Neural progenitor cell (in vitro differentiated cells): Measurements from ENCODE around the gene SUMO2. TPM values are rescaled to one million over a fixed set of nuclear protein-coding genes. Genes with fewer than 3 reads are reported as not detected.

ENCODE experiments used
- DNase-seq: peaks from one replicate; pipeline ENCODE4 v3.0.0-alpha.2; 2016; ENCODE audit warnings: low spot score
- H2AFZ ChIP-seq: fragments of 200-600 bp; sonication (generic); replicated peaks from 2 replicates; pipeline ENCODE4 v1.6.1; 2016; ENCODE audit warnings: antibody characterized with exemption
- H3F3A ChIP-seq: fragments of 200-600 bp; sonication (generic); 2 replicates; pipeline ENCODE4 v1.6.1; 2016; ENCODE audit warnings: antibody characterized with exemption, low read depth
- H3K27ac ChIP-seq: fragments of 200-600 bp; sonication (generic); 2 replicates; pipeline ENCODE4 v1.5.1; 2016; ENCODE audit warnings: mild to moderate bottlenecking
- H3K27me3 ChIP-seq: fragments of 200-600 bp; sonication (generic); 2 replicates; pipeline ENCODE4 v1.6.1; 2016; ENCODE audit warnings: mild to moderate bottlenecking, moderate library complexity
- H3K36me3 ChIP-seq: fragments of 200-600 bp; sonication (generic); 2 replicates; pipeline ENCODE4 v1.5.1; 2016
- H3K4me1 ChIP-seq: fragments of 200-600 bp; sonication (generic); 2 replicates; pipeline ENCODE4 v1.6.1; 2016; ENCODE audit warnings: mixed run types
- H3K4me2 ChIP-seq: fragments of 200-600 bp; sonication (generic); 2 replicates; pipeline ENCODE4 v1.6.1; 2016
- H3K4me3 ChIP-seq: fragments of 200-600 bp; sonication (generic); 2 replicates; pipeline ENCODE4 v1.5.1; 2016
- H3K79me2 ChIP-seq: fragments of 200-600 bp; sonication (generic); 2 replicates; pipeline ENCODE4 v1.6.1; 2016; ENCODE audit warnings: low read depth
- H3K9ac ChIP-seq: fragments of 200-600 bp; sonication (generic); 2 replicates; pipeline ENCODE4 v1.6.1; 2016
- H3K9me3 ChIP-seq: fragments of 200-600 bp; sonication (generic); 2 replicates; pipeline ENCODE4 v1.5.1; 2016; ENCODE audit warnings: low read depth
- H4K20me1 ChIP-seq: fragments of 200-600 bp; sonication (generic); 2 replicates; pipeline ENCODE4 v1.6.1; 2016; ENCODE audit warnings: low read depth
- H3K27ac Mint-ChIP-seq: 3 replicates; pipeline ENCODE4 v1.8.0; 2021; ENCODE audit warnings: mixed read lengths
- H3K27me3 Mint-ChIP-seq: 2 replicates; pipeline ENCODE4 v1.8.0; 2022; ENCODE audit warnings: low read depth, mild to moderate bottlenecking, inconsistent platforms, moderate library complexity, mixed read lengths; ENCODE audit not compliant: insufficient read depth
- H3K36me3 Mint-ChIP-seq: 3 replicates; pipeline ENCODE4 v1.8.0; 2021; ENCODE audit warnings: mixed read lengths
- H3K4me1 Mint-ChIP-seq: 3 replicates; pipeline ENCODE4 v1.8.0; 2021; ENCODE audit warnings: mixed read lengths
- H3K4me3 Mint-ChIP-seq: 3 replicates; pipeline ENCODE4 v1.8.0; 2021; ENCODE audit warnings: mild to moderate bottlenecking, moderate library complexity, mixed read lengths
- H3K9me3 Mint-ChIP-seq: 3 replicates; pipeline ENCODE4 v1.8.0; 2020; ENCODE audit warnings: mixed read lengths
- CTCF ChIP-seq: fragments of 200-600 bp; sonication (generic); IDR thresholded peaks from 2 replicates; pipeline ENCODE4 v1.5.1; 2017; ENCODE audit warnings: antibody characterized with exemption, mild to moderate bottlenecking
- EZH2 ChIP-seq: fragments of 200-600 bp; sonication (generic); IDR thresholded peaks from 2 replicates; pipeline ENCODE4 v1.6.1; 2017; ENCODE audit warnings: antibody characterized with exemption, mild to moderate bottlenecking, moderate library complexity
- EZH2phosphoT487 ChIP-seq: fragments of 200-600 bp; sonication (generic); IDR thresholded peaks from 2 replicates; pipeline ENCODE4 v1.6.1; 2017; ENCODE audit warnings: antibody characterized with exemption
- total RNA-seq: library from RNA; depleted of rRNA; stranded (reverse); fragments of >200 nt; gene quantifications from 2 replicates; pipeline ENCODE4 v1.2.3, GENCODE V29; 2015; ENCODE audit warnings: low replicate concordance

The SUMO2 gene
- total RNA-seq, 1 donor from 2014 or later, result 372 TPM

- Histone ChIP-seq H3K4me3 (peak overlapping the region; percentile 80), H3K27ac (peak overlapping the region; percentile 100), H3F3A (peaks cover 21% of the 10 kb centered on the region), H3K4me1 (peaks cover 4% of the 10 kb centered on the region), H3K9ac (peak overlapping the region; percentile 97), H4K20me1 (peaks cover 8% of the 10 kb centered on the region), H3K36me3 (peaks cover 10% of the 10 kb centered on the region), H3K9me3 (no peaks in the 10 kb centered on the region), H2AFZ (peak overlapping the region; percentile 81), H3K27me3 (no peaks in the 10 kb centered on the region), H3K4me2 (peak overlapping the region; percentile 99), H3K79me2 (peaks cover 58% of the 10 kb centered on the region)
- Mint-ChIP-seq H3K4me3 (peak overlapping the region; percentile 96), H3K36me3 (peaks cover 11% of the 10 kb centered on the region), H3K27me3 (peaks cover 9% of the 10 kb centered on the region), H3K4me1 (peaks cover 14% of the 10 kb centered on the region), H3K27ac (peak overlapping the region; percentile 100), H3K9me3 (no peaks in the 10 kb centered on the region)
- TF ChIP-seq EZH2phosphoT487 (no peak), EZH2 (no peak), CTCF (peak; percentile 32)
- DNase-seq, result no peak
Observed at GRCh38 chr17:75205793-75206163, 23.0 kb upstream of the SUMO2 start.

DNA sequence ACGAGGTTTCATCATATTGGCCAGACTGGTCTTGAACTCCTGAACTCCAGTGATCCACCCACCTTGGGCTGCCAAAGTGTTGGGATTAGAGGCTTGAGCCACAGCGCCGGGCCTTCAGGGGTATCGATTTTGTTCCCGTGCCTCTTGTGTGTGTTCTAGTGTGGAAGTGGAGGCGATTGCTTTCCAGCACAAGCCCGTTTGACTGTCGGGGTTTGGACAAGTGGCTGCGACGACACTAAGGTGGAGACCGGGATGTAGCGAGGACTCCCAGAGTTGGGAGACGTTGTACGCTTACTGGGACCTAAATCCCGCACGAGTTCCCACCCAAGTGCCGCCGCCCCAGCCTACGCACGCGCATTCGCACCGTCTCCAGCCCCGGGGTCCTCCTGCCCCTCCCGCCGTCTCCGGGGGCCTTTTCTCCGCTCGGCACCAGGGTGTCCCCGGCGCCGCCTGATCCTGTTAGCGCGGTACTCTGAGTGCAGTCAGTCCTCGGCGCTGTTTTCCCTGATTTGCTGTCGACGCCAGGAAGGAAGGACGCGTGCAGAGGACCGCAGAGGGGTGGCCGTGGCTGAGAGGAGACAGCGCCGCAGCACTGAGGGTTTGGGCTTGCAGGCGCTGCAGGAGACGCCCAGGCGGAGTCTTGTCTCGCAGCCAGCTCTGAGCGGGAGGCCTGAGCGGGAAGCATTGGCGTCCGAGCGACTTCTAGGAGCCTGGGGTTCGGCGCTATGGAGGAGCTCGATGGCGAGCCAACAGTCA lies 22.5 kb upstream of the SUMO2 start, which contains the start of gene NUP85:
NUP85 (plus strand) TSS at position 643 of the 756 bp plus-strand sequence; CDS start at position 726, 83 bp downstream.
- Mint-ChIP-seq H3K36me3 (peaks cover 8% of the 10 kb centered on the region), H3K27me3 (peaks cover 9% of the 10 kb centered on the region), H3K4me3 (peak within 1 kb of the TSS; percentile 96), H3K27ac (peak within 1 kb of the TSS; percentile 100), H3K4me1 (peaks cover 14% of the 10 kb centered on the region), H3K9me3 (no peaks in the 10 kb centered on the region)
- peak within 1 kb of the TSS; percentile 81 for H2AFZ ChIP-seq
- H3K36me3 ChIP-seq, result peaks cover 8% of the 10 kb centered on the region
- H3K4me3 ChIP-seq, result peak within 1 kb of the TSS; percentile 80
- peaks cover 54% of the 10 kb centered on the region for H3K79me2 ChIP-seq
- peak; percentile 96 for DNase-seq
- H3K4me2 ChIP-seq, result peak within 1 kb of the TSS; percentile 99
- H3K4me1 ChIP-seq, result peaks cover 4% of the 10 kb centered on the region
- H3K9me3 ChIP-seq, result no peaks in the 10 kb centered on the region
- peaks cover 8% of the 10 kb centered on the region for H4K20me1 ChIP-seq
- peak within 1 kb of the TSS; percentile 100 for H3K27ac ChIP-seq
- peak within 1 kb of the TSS; percentile 97 for H3K9ac ChIP-seq
- no peaks in the 10 kb centered on the region for H3K27me3 ChIP-seq
- no peak for TF ChIP-seq EZH2phosphoT487
- H3F3A ChIP-seq, result peaks cover 21% of the 10 kb centered on the region

DNA sequence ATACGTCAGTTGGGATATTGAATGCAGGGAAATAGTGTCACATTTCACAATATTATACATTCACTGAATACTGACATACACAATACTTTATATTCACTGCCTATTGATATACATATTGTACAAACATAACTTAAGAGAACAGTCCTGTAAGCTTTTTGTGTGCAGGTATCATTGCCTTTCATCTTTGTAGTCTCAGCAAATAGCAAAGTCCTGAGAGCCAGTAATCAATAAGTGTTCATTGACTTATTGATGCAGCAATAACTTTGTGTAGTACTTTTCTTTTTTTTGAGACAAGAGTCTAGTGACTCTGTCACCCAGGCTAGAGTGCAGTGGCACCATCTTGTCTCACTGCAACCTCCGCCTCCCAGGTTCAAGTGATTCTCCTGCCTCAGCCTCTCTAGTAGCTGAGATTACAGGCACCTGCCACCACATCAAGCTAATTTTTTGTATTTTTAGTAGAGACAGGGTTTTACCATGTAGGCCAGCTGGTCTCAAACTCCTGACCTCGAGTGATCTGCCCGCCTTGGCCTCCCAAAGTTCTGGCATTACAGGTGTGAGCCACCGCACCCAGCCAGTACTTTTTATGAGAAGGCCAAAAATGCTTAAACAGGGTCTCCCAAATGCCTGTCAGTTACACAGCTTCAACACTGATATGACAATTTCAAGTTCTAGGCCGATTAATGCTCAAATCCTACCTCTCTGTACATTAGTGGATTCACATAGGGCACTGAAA lies 17.3 kb upstream of the SUMO2 start:
- Histone ChIP-seq H3K27me3 (no peaks in the 10 kb centered on the region), H3K4me1 (no peaks in the 10 kb centered on the region), H2AFZ (no peak overlapping the region), H3K9me3 (no peaks in the 10 kb centered on the region), H3K9ac (no peak overlapping the region), H4K20me1 (no peaks in the 10 kb centered on the region), H3K27ac (no peak overlapping the region), H3F3A (peaks cover 11% of the 10 kb centered on the region), H3K36me3 (no peaks in the 10 kb centered on the region), H3K4me3 (no peak overlapping the region), H3K4me2 (no peak overlapping the region), H3K79me2 (peaks cover 5% of the 10 kb centered on the region)
- Mint-ChIP-seq H3K9me3 (no peaks in the 10 kb centered on the region), H3K4me1 (peaks cover 3% of the 10 kb centered on the region), H3K27ac (no peak overlapping the region), H3K27me3 (no peaks in the 10 kb centered on the region), H3K4me3 (no peak overlapping the region), H3K36me3 (no peaks in the 10 kb centered on the region)
- no peak for DNase-seq
- TF ChIP-seq EZH2phosphoT487 (no peak), CTCF (no peak), EZH2 (no peak)
